GM23338 (cell line): ENCODE data around the gene COL4A2. TPM values are rescaled to one million over a fixed set of nuclear protein-coding genes. Genes with fewer than 3 reads are reported as not detected.

Experiments
- ATAC-seq: fragments of 200-7000 bp; cut with Tn5 transposase; 3 replicates; pipeline ENCODE4 v1.9.1; 2020
- DNase-seq: peaks from one replicate; pipeline ENCODE4 v3.0.0-alpha.2; 2015; ENCODE audit warnings: low spot score
- H2AFZ ChIP-seq: fragments of 200-600 bp; sonication (generic); 2 replicates; pipeline ENCODE4 v1.8.0; 2016; ENCODE audit warnings: antibody characterized with exemption, mild to moderate bottlenecking, moderate library complexity
- H3F3A ChIP-seq: fragments of 200-600 bp; sonication (generic); replicated peaks from 2 replicates; pipeline ENCODE4 v1.8.0; 2017; ENCODE audit warnings: antibody characterized with exemption, mixed run types, low read depth
- H3K27ac ChIP-seq: fragments of 200-600 bp; sonication (generic); 2 replicates; pipeline ENCODE4 v1.6.1; 2016; ENCODE audit warnings: low read depth
- H3K27me3 ChIP-seq: fragments of 200-600 bp; sonication (generic); 2 replicates; pipeline ENCODE4 v1.8.0; 2016; ENCODE audit warnings: mild to moderate bottlenecking, mixed run types, moderate library complexity; ENCODE audit not compliant: insufficient read depth
- H3K36me3 ChIP-seq: fragments of 200-600 bp; sonication (generic); 2 replicates; pipeline ENCODE4 v1.8.0; 2016; ENCODE audit warnings: mild to moderate bottlenecking; ENCODE audit not compliant: insufficient read depth
- H3K4me1 ChIP-seq: fragments of 200-600 bp; sonication (generic); 2 replicates; pipeline ENCODE4 v1.8.0; 2016; ENCODE audit warnings: mild to moderate bottlenecking, moderate library complexity; ENCODE audit not compliant: insufficient read depth
- H3K4me2 ChIP-seq: fragments of 200-600 bp; sonication (generic); 2 replicates; pipeline ENCODE4 v1.7.1; 2017; ENCODE audit warnings: mixed run types
- H3K4me3 ChIP-seq: fragments of 200-600 bp; sonication (generic); 2 replicates; pipeline ENCODE4 v1.6.1; 2016; ENCODE audit warnings: mixed run types
- H3K79me2 ChIP-seq: fragments of 200-600 bp; sonication (generic); replicated peaks from 2 replicates; pipeline ENCODE4 v1.8.0; 2017; ENCODE audit warnings: mild to moderate bottlenecking; ENCODE audit not compliant: insufficient read depth
- H3K9me2 ChIP-seq: fragments of 200-600 bp; sonication (generic); 2 replicates; pipeline ENCODE4 v1.8.0; 2017; ENCODE audit not compliant: insufficient read depth
- H4K20me1 ChIP-seq: fragments of 200-600 bp; sonication (generic); replicated peaks from 2 replicates; pipeline ENCODE4 v1.8.0; 2017; ENCODE audit warnings: mild to moderate bottlenecking; ENCODE audit not compliant: insufficient read depth
- H3K27ac Mint-ChIP-seq: 2 replicates; pipeline ENCODE4 v1.8.0; 2020; ENCODE audit warnings: inconsistent platforms, mild to moderate bottlenecking, moderate library complexity, mixed read lengths
- H3K27me3 Mint-ChIP-seq: 3 replicates; pipeline ENCODE4 v1.8.0; 2022; ENCODE audit warnings: low read depth, mild to moderate bottlenecking, moderate library complexity, mixed read lengths, inconsistent platforms; ENCODE audit not compliant: insufficient read depth, poor library complexity
- H3K36me3 Mint-ChIP-seq: 3 replicates; pipeline ENCODE4 v1.8.0; 2021; ENCODE audit warnings: low read depth, mild to moderate bottlenecking, inconsistent platforms, moderate library complexity, mixed read lengths
- H3K4me1 Mint-ChIP-seq: 3 replicates; pipeline ENCODE4 v1.8.0; 2020; ENCODE audit warnings: mild to moderate bottlenecking, inconsistent platforms, mixed read lengths
- H3K4me3 Mint-ChIP-seq: 3 replicates; pipeline ENCODE4 v1.8.0; 2021; ENCODE audit warnings: moderate library complexity, mild to moderate bottlenecking, inconsistent platforms, mixed read lengths
- H3K9me3 Mint-ChIP-seq: 3 replicates; pipeline ENCODE4 v1.8.0; 2020; ENCODE audit warnings: moderate library complexity, mild to moderate bottlenecking, inconsistent platforms, mixed read lengths
- CTCF ChIP-seq, 2 experiments: fragments of 200-600 bp in 1 of 2; sonication (generic) in 1 of 2; conservative IDR thresholded peaks; 2 replicates each; pipeline versions ENCODE4 v1.5.1 to v1.6.1; 2016 to 2017; ENCODE audit warnings: antibody characterized with exemption in 2 of 2, low read depth in 2 of 2, mild to moderate bottlenecking in 2 of 2, moderate library complexity in 1 of 2
- ETS1 ChIP-seq: IDR thresholded peaks from 2 replicates; pipeline ENCODE4 v1.6.1; 2016; ENCODE audit warnings: antibody characterized with exemption
- EZH2 ChIP-seq: fragments of 200-600 bp; sonication (generic); IDR thresholded peaks from one replicate; pipeline ENCODE4 v1.8.0; 2017; ENCODE audit warnings: antibody characterized with exemption, mild to moderate bottlenecking, low read depth; ENCODE audit not compliant: unreplicated experiment
- EZH2phosphoT487 ChIP-seq: fragments of 200-600 bp; sonication (generic); IDR thresholded peaks from one replicate; pipeline ENCODE4 v1.8.1; 2018; ENCODE audit warnings: antibody characterized with exemption; ENCODE audit not compliant: unreplicated experiment
- JUNB ChIP-seq: IDR thresholded peaks from one replicate; pipeline ENCODE4 v1.6.1; 2016; ENCODE audit warnings: antibody characterized with exemption; ENCODE audit not compliant: unreplicated experiment
- NANOG ChIP-seq: IDR thresholded peaks from 2 replicates; pipeline ENCODE4 v1.6.1; 2016; ENCODE audit warnings: antibody characterized with exemption, borderline replicate concordance
- POLR2AphosphoS5 ChIP-seq: IDR thresholded peaks from 2 replicates; pipeline ENCODE4 v1.6.1; 2016; ENCODE audit warnings: antibody characterized with exemption, low read depth
- REST ChIP-seq: IDR thresholded peaks from one replicate; pipeline ENCODE4 v1.6.1; 2018; ENCODE audit warnings: antibody characterized with exemption; ENCODE audit not compliant: unreplicated experiment
- STAT1 ChIP-seq: IDR thresholded peaks from one replicate; pipeline ENCODE4 v1.6.1; 2016; ENCODE audit warnings: antibody characterized with exemption; ENCODE audit not compliant: unreplicated experiment
- ZNF114 ChIP-seq: fragments of 250-450 bp; sonication (Bioruptor Pico); IDR thresholded peaks from 2 replicates; pipeline ENCODE4 v1.5.0; 2020; ENCODE audit warnings: mild to moderate bottlenecking, moderate library complexity
- ZNF331 ChIP-seq: fragments of 250-450 bp; sonication (Bioruptor Pico); IDR thresholded peaks from 2 replicates; pipeline ENCODE4 v1.5.0; 2020; ENCODE audit warnings: low read depth, mild to moderate bottlenecking, moderate library complexity
- polyA plus RNA-seq: library from polyadenylated mRNA; unstranded; fragments of >200 nt; fragmentation: Nextera tagmentation; extraction: Ambion mirVana; gene quantifications from 2 replicates; pipeline ENCODE4 v1.2.1, GENCODE V29; 2016
- total RNA-seq: library from RNA; depleted of rRNA; stranded (reverse); fragments of >200 nt; shearing (Covaris generic); gene quantifications from 2 replicates; pipeline ENCODE4 v1.2.3, GENCODE V29; 2014

The COL4A2 gene
- total and polyA plus RNA-seq, 2 experiments from 2014 or later, result 37.4 to 131 TPM

GRCh38 chr13:110528371-110528770 lies 221.3 kb downstream of the COL4A2 start:
- no peak for TF ChIP-seq ZNF114
- no peak for TF ChIP-seq STAT1
- TF ChIP-seq JUNB, result no peak
- no peak for TF ChIP-seq NANOG
- TF ChIP-seq EZH2phosphoT487, result no peak
- no peak for TF ChIP-seq POLR2AphosphoS5
- no peak for TF ChIP-seq REST
- no peak for TF ChIP-seq EZH2
- TF ChIP-seq ZNF331 (CRISPR knock-in tag), result no peak
- TF ChIP-seq ETS1, result no peak
- Histone ChIP-seq H2AFZ (no peak overlapping the region), H3K4me3 (no peak overlapping the region), H3K79me2 (peaks cover 44% of the 10 kb centered on the region), H3K4me1 (peaks cover 30% of the 10 kb centered on the region), H3F3A (no peaks in the 10 kb centered on the region), H3K27me3 (no peaks in the 10 kb centered on the region), H3K27ac (peak overlapping the region; percentile 84; the same call in 1 of the 2 replicates), H3K9me2 (no peaks in the 10 kb centered on the region), H4K20me1 (no peaks in the 10 kb centered on the region; the same call in 1 of the 2 replicates), H3K36me3 (no peaks in the 10 kb centered on the region), H3K4me2 (no peak overlapping the region)
- Mint-ChIP-seq H3K9me3 (peaks cover 3% of the 10 kb centered on the region; the same call in 1 of the 3 replicates), H3K27ac (no peak overlapping the region), H3K36me3 (peaks cover 8% of the 10 kb centered on the region; the same call in 2 of the 3 replicates), H3K27me3 (peaks cover 7% of the 10 kb centered on the region), H3K4me1 (peaks cover 54% of the 10 kb centered on the region), H3K4me3 (no peak overlapping the region)
- no peak for ATAC-seq
- no peak for DNase-seq

GRCh38 chr13:110528911-110529310 lies 221.8 kb downstream of the COL4A2 start:
- TF ChIP-seq POLR2AphosphoS5 (no peak), STAT1 (no peak), CTCF (conservative IDR thresholded peaks at IDR 0.05; ENCODE audit: low read depth in 2 of 2) (no peak)
- H3K27ac Mint-ChIP-seq, result peak overlapping the region; percentile 59; the same call in 1 of the 2 replicates

More at GRCh38 chr13:110528911-110529310, 221.8 kb downstream of the COL4A2 start:
- Histone ChIP-seq H3F3A (no peaks in the 10 kb centered on the region), H3K79me2 (peaks cover 47% of the 10 kb centered on the region), H3K27ac (peak overlapping the region; percentile 84; the same call in 1 of the 2 replicates), H3K9me2 (no peaks in the 10 kb centered on the region), H3K4me3 (no peak overlapping the region), H2AFZ (no peak overlapping the region), H3K36me3 (no peaks in the 10 kb centered on the region), H3K4me2 (peak overlapping the region; percentile 29; the same call in 1 of the 2 replicates), H4K20me1 (no peaks in the 10 kb centered on the region; the same call in 1 of the 2 replicates), H3K27me3 (no peaks in the 10 kb centered on the region), H3K4me1 (peaks cover 30% of the 10 kb centered on the region)
- Mint-ChIP-seq H3K4me3 (no peak overlapping the region), H3K27me3 (peaks cover 7% of the 10 kb centered on the region), H3K36me3 (peaks cover 8% of the 10 kb centered on the region; the same call in 2 of the 3 replicates), H3K4me1 (peaks cover 54% of the 10 kb centered on the region), H3K9me3 (peaks cover 3% of the 10 kb centered on the region; the same call in 1 of the 3 replicates)
- no peak for DNase-seq
- ATAC-seq, result no peak
